ENCODE data around the gene TRDN. TPM values are rescaled to one million over a fixed set of nuclear protein-coding genes. Genes with fewer than 3 reads are reported as not detected.

The TRDN gene
- not detected in 2 replicates for total RNA-seq

GRCh38 chr6:123636782-123637181, at the start of gene TRDN:
Gene TRDN, minus strand, starts transcription at chr6:123636950. Its CDS starts 175 bp downstream, at chr6:123636775.

Other genes with a start within 250 kb of the TRDN start
- gene NKAIN2, start 166.9 kb upstream of the TRDN start, total RNA-seq = not detected in 2 replicates

Measured in smooth muscle cell of bladder (primary cell).